ENCODE measurements around the gene FOXP3. TPM values are rescaled to one million over a fixed set of nuclear protein-coding genes. Genes with fewer than 3 reads are reported as not detected.
A peak's percentile ranks its signal among the peaks of the same experiment; 100 is the strongest.

FOXP3 gene
- polyA plus RNA-seq, 3 donors = 0.10 TPM; not detected in 2

- TF ChIP-seq, protein P1, sequence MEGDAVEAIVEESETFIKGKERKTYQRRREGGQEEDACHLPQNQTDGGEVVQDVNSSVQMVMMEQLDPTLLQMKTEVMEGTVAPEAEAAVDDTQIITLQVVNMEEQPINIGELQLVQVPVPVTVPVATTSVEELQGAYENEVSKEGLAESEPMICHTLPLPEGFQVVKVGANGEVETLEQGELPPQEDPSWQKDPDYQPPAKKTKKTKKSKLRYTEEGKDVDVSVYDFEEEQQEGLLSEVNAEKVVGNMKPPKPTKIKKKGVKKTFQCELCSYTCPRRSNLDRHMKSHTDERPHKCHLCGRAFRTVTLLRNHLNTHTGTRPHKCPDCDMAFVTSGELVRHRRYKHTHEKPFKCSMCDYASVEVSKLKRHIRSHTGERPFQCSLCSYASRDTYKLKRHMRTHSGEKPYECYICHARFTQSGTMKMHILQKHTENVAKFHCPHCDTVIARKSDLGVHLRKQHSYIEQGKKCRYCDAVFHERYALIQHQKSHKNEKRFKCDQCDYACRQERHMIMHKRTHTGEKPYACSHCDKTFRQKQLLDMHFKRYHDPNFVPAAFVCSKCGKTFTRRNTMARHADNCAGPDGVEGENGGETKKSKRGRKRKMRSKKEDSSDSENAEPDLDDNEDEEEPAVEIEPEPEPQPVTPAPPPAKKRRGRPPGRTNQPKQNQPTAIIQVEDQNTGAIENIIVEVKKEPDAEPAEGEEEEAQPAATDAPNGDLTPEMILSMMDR (IDR thresholded peaks at IDR 0.05) = no peak
- peaks cover 36% of the 10 kb centered on the region for H3K79me2 ChIP-seq (ENCODE audit: insufficient read depth, low read length)
- no peak overlapping the region for H2AFZ ChIP-seq (ENCODE audit: insufficient read depth, low read depth, low read length, poor library complexity, severe bottlenecking)
- peak overlapping the region; percentile 70 for H3K4me2 ChIP-seq (replicated peaks; ENCODE audit: extremely low read depth, low read length, poor library complexity, severe bottlenecking)
- H3K27me3 ChIP-seq (ENCODE audit: control insufficient read depth in 2 of 2, insufficient read depth in 2 of 2, low read length in 2 of 2) = no peaks in the 10 kb centered on the region
- H3K9me3 Mint-ChIP-seq = peaks cover 0 to 11% (median 2%) of the 10 kb centered on the region in 7 donors
- peak overlapping the region in 1 of 2 donors; percentile 97 for H3K27ac ChIP-seq (ENCODE audit: low read depth in 1 of 2, low read length in 2 of 2)
- H3K36me3 ChIP-seq (replicated peaks in 1 of 2; ENCODE audit: control insufficient read depth in 1 of 2, insufficient read depth in 2 of 2, low read length in 2 of 2) = no peaks in the 10 kb centered on the region
- peaks cover 0 to 13% (median 5%) of the 10 kb centered on the region in 3 donors for H3K27me3 Mint-ChIP-seq (ENCODE audit: low read depth in 3 of 3)
- H4K20me1 ChIP-seq (ENCODE audit: insufficient read depth, low read length) = no peaks in the 10 kb centered on the region
- peaks cover 42% of the 10 kb centered on the region for H3K4me1 Mint-ChIP-seq
- no peaks in the 10 kb centered on the region for H3K9me3 ChIP-seq (replicated peaks in 1 of 2; ENCODE audit: control insufficient read depth in 1 of 2, insufficient read depth in 1 of 2, low read length in 2 of 2)
- no peak overlapping the region for H3K9ac ChIP-seq (ENCODE audit: insufficient read depth, low read length, poor library complexity, severe bottlenecking)
- peak overlapping the region; percentile 12 to 26 for H3K4me3 Mint-ChIP-seq
- intact Hi-C loops (cut with micrococcal nuclease) = no loop called here
- H3K4me1 ChIP-seq (ENCODE audit: control insufficient read depth in 1 of 2, insufficient read depth in 2 of 2, low read length in 2 of 2) = peaks cover 29 to 35% of the 10 kb centered on the region in 2 donors
- H3K4me3 ChIP-seq (replicated peaks in 1 of 3; ENCODE audit: low read depth in 2 of 3, low read length in 3 of 3) = peak overlapping the region in 1 of 3 experiments; percentile 79
- peak overlapping the region in 5 of 7 donors; percentile 6 to 67 (median 33) for H3K27ac Mint-ChIP-seq
- H3K36me3 Mint-ChIP-seq = peaks cover 3 to 5% of the 10 kb centered on the region in 2 donors
- DNase-seq = no peak
- no CpG with 5 or more reads among the region's 2 CpGs for WGBS (ENCODE audit: insufficient coverage)
Observed at GRCh38 chrX:49271341-49271740, 6.8 kb upstream of the FOXP3 start.

GRCh38 chrX:49270249-49270921 is 5.9 kb upstream of the FOXP3 start:
- H3K9me3 Mint-ChIP-seq = peaks cover 0 to 11% (median 2%) of the 10 kb centered on the region in 7 donors
- Histone ChIP-seq H4K20me1 (ENCODE audit: insufficient read depth, low read length) (no peaks in the 10 kb centered on the region), H3K9me3 (replicated peaks in 1 of 2; ENCODE audit: control insufficient read depth in 1 of 2, insufficient read depth in 1 of 2, low read length in 2 of 2) (no peaks in the 10 kb centered on the region), H3K4me1 (ENCODE audit: control insufficient read depth in 1 of 2, insufficient read depth in 2 of 2, low read length in 2 of 2) (peaks cover 29 to 35% of the 10 kb centered on the region in 2 donors), H3K9ac (ENCODE audit: insufficient read depth, low read length, poor library complexity, severe bottlenecking) (peak overlapping the region; percentile 84), H3K79me2 (ENCODE audit: insufficient read depth, low read length) (peaks cover 36% of the 10 kb centered on the region), H3K4me2 (replicated peaks; ENCODE audit: extremely low read depth, low read length, poor library complexity, severe bottlenecking) (peak overlapping the region; percentile 70), H3K4me3 (replicated peaks in 1 of 3; ENCODE audit: low read depth in 2 of 3, low read length in 3 of 3) (peak overlapping the region; percentile 45 to 79 (median 54)), H2AFZ (ENCODE audit: insufficient read depth, low read depth, low read length, poor library complexity, severe bottlenecking) (peak overlapping the region; percentile 71), H3K36me3 (replicated peaks in 1 of 2; ENCODE audit: control insufficient read depth in 1 of 2, insufficient read depth in 2 of 2, low read length in 2 of 2) (no peaks in the 10 kb centered on the region), H3K27me3 (ENCODE audit: control insufficient read depth in 2 of 2, insufficient read depth in 2 of 2, low read length in 2 of 2) (no peaks in the 10 kb centered on the region), H3K27ac (ENCODE audit: low read depth in 1 of 2, low read length in 2 of 2) (peak overlapping the region; percentile 66 to 97)
- DNase-seq = no peak
- H3K27ac Mint-ChIP-seq = peak overlapping the region in 5 of 7 donors; percentile 41 to 100 (median 67)
- intact Hi-C loops (cut with micrococcal nuclease) = no loop called here
- TF ChIP-seq, protein P1 (IDR thresholded peaks at IDR 0.05) = no peak
- WGBS (ENCODE audit: insufficient coverage) = 45% methylated on average over 40 of the region's 66 CpGs
- H3K4me1 Mint-ChIP-seq = peaks cover 39% of the 10 kb centered on the region
- peak overlapping the region; percentile 11 to 49 for H3K4me3 Mint-ChIP-seq
- peaks cover 3 to 5% of the 10 kb centered on the region in 2 donors for H3K36me3 Mint-ChIP-seq
- H3K27me3 Mint-ChIP-seq (ENCODE audit: low read depth in 3 of 3) = peaks cover 0 to 13% (median 3%) of the 10 kb centered on the region in 3 donors

Measured in CD14-positive monocyte (primary cell).